ENCODE results near the gene ESYT2. TPM values are rescaled to one million over a fixed set of nuclear protein-coding genes. Genes with fewer than 3 reads are reported as not detected.

The ESYT2 gene
- total RNA-seq, 1 experiment from 2014 or later: 68.2 TPM

DNA sequence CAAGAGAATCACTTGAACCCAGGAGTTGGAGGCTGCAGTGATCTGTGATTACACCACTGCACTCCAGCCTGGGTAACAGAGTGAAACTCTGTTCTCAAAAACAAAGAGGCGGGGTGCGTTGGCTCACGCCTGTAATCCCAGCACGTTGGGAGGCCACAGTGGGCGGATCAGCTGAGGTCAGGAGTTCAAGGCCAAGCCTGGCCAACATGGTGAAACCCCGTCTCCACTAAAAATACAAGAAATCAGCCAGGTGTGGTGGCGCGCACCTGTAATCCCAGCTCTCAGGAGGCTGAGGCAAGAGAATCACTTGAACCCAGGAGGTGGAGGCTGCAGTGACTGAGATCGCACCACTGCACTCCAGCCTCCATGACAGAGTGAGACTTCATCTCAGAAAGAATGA lies 82.4 kb downstream of the ESYT2 start:
- BruUV-seq (replicated peaks): no TSS peak
- ChIA-PET POLR2A (no interaction called here), CTCF (no interaction called here), RAD21 (ENCODE audit: low non-redundant PET in 1 of 2, low total read pairs in 2 of 2, uncharacterized antibody in 2 of 2, unreplicated experiment in 2 of 2) (no interaction called here)
- no peaks in the 10 kb centered on the region for H3K9me3 ChIP-seq (ENCODE audit: control insufficient read depth in 1 of 2, insufficient read depth in 1 of 2, low read depth in 1 of 2, low read length in 2 of 2)
- H3K4me2 ChIP-seq (ENCODE audit: low read length): no peak overlapping the region
- H3K9ac ChIP-seq (ENCODE audit: low read length): no peak overlapping the region
- no peaks in the 10 kb centered on the region for H3K4me1 ChIP-seq (ENCODE audit: control insufficient read depth in 1 of 2, insufficient read depth in 2 of 2, low read length in 2 of 2)
- DNase-seq (ENCODE audit: low read depth, low spot score) (no peak), ATAC-seq (no peak)
- peaks cover 18 to 26% of the 10 kb centered on the region in 2 experiments for H3K36me3 ChIP-seq (ENCODE audit: control insufficient read depth in 1 of 2, insufficient read depth in 2 of 2, low read length in 2 of 2)
- TF ChIP-seq, protein P1, sequence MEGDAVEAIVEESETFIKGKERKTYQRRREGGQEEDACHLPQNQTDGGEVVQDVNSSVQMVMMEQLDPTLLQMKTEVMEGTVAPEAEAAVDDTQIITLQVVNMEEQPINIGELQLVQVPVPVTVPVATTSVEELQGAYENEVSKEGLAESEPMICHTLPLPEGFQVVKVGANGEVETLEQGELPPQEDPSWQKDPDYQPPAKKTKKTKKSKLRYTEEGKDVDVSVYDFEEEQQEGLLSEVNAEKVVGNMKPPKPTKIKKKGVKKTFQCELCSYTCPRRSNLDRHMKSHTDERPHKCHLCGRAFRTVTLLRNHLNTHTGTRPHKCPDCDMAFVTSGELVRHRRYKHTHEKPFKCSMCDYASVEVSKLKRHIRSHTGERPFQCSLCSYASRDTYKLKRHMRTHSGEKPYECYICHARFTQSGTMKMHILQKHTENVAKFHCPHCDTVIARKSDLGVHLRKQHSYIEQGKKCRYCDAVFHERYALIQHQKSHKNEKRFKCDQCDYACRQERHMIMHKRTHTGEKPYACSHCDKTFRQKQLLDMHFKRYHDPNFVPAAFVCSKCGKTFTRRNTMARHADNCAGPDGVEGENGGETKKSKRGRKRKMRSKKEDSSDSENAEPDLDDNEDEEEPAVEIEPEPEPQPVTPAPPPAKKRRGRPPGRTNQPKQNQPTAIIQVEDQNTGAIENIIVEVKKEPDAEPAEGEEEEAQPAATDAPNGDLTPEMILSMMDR (IDR thresholded peaks at IDR 0.05 in 2 of 3, conservative IDR thresholded peaks at IDR 0.05 in 1 of 3; ENCODE audit: borderline replicate concordance in 1 of 3, insufficient read depth in 1 of 3, low read depth in 2 of 3, low read length in 2 of 3): no peak
- TF ChIP-seq TCF7L2 (IDR thresholded peaks at IDR 0.05; ENCODE audit: borderline replicate concordance, extremely low read depth, insufficient read depth, insufficient read length): no peak
- TF ChIP-seq, protein P2, sequence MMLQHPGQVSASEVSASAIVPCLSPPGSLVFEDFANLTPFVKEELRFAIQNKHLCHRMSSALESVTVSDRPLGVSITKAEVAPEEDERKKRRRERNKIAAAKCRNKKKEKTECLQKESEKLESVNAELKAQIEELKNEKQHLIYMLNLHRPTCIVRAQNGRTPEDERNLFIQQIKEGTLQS (IDR thresholded peaks at IDR 0.05): no peak
- TF ChIP-seq SP1 (IDR thresholded peaks at IDR 0.05; ENCODE audit: low read depth): no peak
- TF ChIP-seq FOSL1 (IDR thresholded peaks at IDR 0.05; ENCODE audit: low read depth): no peak
- no peak for TF ChIP-seq CEBPB (IDR thresholded peaks at IDR 0.05; ENCODE audit: low read depth)
- no peak for TF ChIP-seq RAD21 (IDR thresholded peaks at IDR 0.05; ENCODE audit: low read depth)
- no peak for TF ChIP-seq YY1 (IDR thresholded peaks at IDR 0.05; ENCODE audit: extremely low read depth, insufficient replicate concordance, low read depth, low read length)
- no peak for TF ChIP-seq JUND (IDR thresholded peaks at IDR 0.05)
- no peak for TF ChIP-seq EZH2phosphoT487 (IDR thresholded peaks at IDR 0.05; ENCODE audit: borderline replicate concordance)
- no peak for TF ChIP-seq POLR2A (IDR thresholded peaks at IDR 0.05; ENCODE audit: borderline replicate concordance, extremely low read depth, insufficient read depth, insufficient read length)
- no peak for TF ChIP-seq EZH2 (IDR thresholded peaks at IDR 0.05)
- TF ChIP-seq, protein P3, sequence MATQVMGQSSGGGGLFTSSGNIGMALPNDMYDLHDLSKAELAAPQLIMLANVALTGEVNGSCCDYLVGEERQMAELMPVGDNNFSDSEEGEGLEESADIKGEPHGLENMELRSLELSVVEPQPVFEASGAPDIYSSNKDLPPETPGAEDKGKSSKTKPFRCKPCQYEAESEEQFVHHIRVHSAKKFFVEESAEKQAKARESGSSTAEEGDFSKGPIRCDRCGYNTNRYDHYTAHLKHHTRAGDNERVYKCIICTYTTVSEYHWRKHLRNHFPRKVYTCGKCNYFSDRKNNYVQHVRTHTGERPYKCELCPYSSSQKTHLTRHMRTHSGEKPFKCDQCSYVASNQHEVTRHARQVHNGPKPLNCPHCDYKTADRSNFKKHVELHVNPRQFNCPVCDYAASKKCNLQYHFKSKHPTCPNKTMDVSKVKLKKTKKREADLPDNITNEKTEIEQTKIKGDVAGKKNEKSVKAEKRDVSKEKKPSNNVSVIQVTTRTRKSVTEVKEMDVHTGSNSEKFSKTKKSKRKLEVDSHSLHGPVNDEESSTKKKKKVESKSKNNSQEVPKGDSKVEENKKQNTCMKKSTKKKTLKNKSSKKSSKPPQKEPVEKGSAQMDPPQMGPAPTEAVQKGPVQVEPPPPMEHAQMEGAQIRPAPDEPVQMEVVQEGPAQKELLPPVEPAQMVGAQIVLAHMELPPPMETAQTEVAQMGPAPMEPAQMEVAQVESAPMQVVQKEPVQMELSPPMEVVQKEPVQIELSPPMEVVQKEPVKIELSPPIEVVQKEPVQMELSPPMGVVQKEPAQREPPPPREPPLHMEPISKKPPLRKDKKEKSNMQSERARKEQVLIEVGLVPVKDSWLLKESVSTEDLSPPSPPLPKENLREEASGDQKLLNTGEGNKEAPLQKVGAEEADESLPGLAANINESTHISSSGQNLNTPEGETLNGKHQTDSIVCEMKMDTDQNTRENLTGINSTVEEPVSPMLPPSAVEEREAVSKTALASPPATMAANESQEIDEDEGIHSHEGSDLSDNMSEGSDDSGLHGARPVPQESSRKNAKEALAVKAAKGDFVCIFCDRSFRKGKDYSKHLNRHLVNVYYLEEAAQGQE (IDR thresholded peaks at IDR 0.05; ENCODE audit: low read depth): no peak
- no peak for TF ChIP-seq CBX3 (IDR thresholded peaks at IDR 0.05; ENCODE audit: low read depth)
- TF ChIP-seq SIN3A (IDR thresholded peaks at IDR 0.05; ENCODE audit: low read depth): no peak
- TF ChIP-seq, protein P4, sequence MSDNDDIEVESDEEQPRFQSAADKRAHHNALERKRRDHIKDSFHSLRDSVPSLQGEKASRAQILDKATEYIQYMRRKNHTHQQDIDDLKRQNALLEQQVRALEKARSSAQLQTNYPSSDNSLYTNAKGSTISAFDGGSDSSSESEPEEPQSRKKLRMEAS (IDR thresholded peaks at IDR 0.05): no peak
- TF ChIP-seq ELF1 (IDR thresholded peaks at IDR 0.05; ENCODE audit: borderline replicate concordance, low read depth): no peak
- no peak for TF ChIP-seq ZFX (IDR thresholded peaks at IDR 0.05)
- TF ChIP-seq, protein P5, sequence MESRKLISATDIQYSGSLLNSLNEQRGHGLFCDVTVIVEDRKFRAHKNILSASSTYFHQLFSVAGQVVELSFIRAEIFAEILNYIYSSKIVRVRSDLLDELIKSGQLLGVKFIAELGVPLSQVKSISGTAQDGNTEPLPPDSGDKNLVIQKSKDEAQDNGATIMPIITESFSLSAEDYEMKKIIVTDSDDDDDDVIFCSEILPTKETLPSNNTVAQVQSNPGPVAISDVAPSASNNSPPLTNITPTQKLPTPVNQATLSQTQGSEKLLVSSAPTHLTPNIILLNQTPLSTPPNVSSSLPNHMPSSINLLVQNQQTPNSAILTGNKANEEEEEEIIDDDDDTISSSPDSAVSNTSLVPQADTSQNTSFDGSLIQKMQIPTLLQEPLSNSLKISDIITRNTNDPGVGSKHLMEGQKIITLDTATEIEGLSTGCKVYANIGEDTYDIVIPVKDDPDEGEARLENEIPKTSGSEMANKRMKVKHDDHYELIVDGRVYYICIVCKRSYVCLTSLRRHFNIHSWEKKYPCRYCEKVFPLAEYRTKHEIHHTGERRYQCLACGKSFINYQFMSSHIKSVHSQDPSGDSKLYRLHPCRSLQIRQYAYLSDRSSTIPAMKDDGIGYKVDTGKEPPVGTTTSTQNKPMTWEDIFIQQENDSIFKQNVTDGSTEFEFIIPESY (IDR thresholded peaks at IDR 0.05; ENCODE audit: extremely low read depth, insufficient replicate concordance, low read length): no peak
- H3K4me3 ChIP-seq (replicated peaks in 1 of 2; ENCODE audit: low read depth in 1 of 2, low read length in 2 of 2): no peak overlapping the region
- H3K27ac ChIP-seq (ENCODE audit: low read depth, low read length): no peak overlapping the region
- intact Hi-C loops (cut with micrococcal nuclease): no loop called here
- H4K20me1 ChIP-seq (ENCODE audit: insufficient read depth): no peaks in the 10 kb centered on the region
- H3K9me2 ChIP-seq (ENCODE audit: insufficient read depth): no peaks in the 10 kb centered on the region
- H3K79me2 ChIP-seq (ENCODE audit: insufficient read depth, low read length): no peaks in the 10 kb centered on the region; the same call in 1 of the 2 replicates
- no peak overlapping the region for H2AFZ ChIP-seq (ENCODE audit: low read depth, low read length, poor library complexity, severe bottlenecking)
- H3K27me3 ChIP-seq (ENCODE audit: insufficient read depth, low read length): no peaks in the 10 kb centered on the region

Measured in HCT116 (cell line).